Uterus (tissue), 2 donors: ENCODE data around the gene WSB1.

Experiments used
- CTCF ChIP-seq, 4 experiments: fragments of 200-600 bp in 2 of 4; fragments of 450-650 bp in 2 of 4; sonication (generic) in 2 of 4; IDR thresholded peaks; one replicate each; pipeline ENCODE4 v1.5.1; 2016 to 2019; ENCODE audit warnings: antibody characterized with exemption in 4 of 4, mild to moderate bottlenecking in 2 of 4, moderate library complexity in 1 of 4
- POLR2A ChIP-seq, 2 donors: fragments of 450-650 bp; IDR thresholded peaks; one replicate each; pipeline ENCODE4 v1.6.1; 2016; ENCODE audit warnings: antibody characterized with exemption in 2 of 2, mild to moderate bottlenecking in 1 of 2, moderate library complexity in 1 of 2

- TF ChIP-seq POLR2A (IDR thresholded peaks at IDR 0.05) (no peak), CTCF (IDR thresholded peaks at IDR 0.05) (no peak)
Observed at GRCh38 chr17:27326585-27326984, 32.7 kb downstream of the WSB1 start.
